Liver (tissue), 9 donors: ENCODE measurements around the gene SNAPC2. TPM values are rescaled to one million over a fixed set of nuclear protein-coding genes. Genes with fewer than 3 reads are reported as not detected.

ENCODE experiments used
- DNase-seq: peaks from one replicate; pipeline ENCODE4 v3.0.0-alpha.2; 2017; ENCODE audit warnings: low spot score
- H3K27ac ChIP-seq, 2 donors: one replicate each; pipeline ENCODE4 v1.7.0; 2013; ENCODE audit warnings: inconsistent platforms in 2 of 2, low read length in 2 of 2, control low read depth in 1 of 2, low read depth in 1 of 2, mild to moderate bottlenecking in 1 of 2
- H3K27me3 ChIP-seq, 4 donors: one replicate each; pipeline versions ENCODE4 v1.6.1 to v1.7.0; 2013; ENCODE audit warnings: low read length in 3 of 4, inconsistent platforms in 1 of 4, mild to moderate bottlenecking in 1 of 4, moderate library complexity in 1 of 4; ENCODE audit not compliant: control insufficient read depth in 4 of 4, insufficient read depth in 4 of 4
- H3K36me3 ChIP-seq, 4 donors: one replicate each; pipeline versions ENCODE4 v1.6.1 to v1.7.0; 2013; ENCODE audit warnings: low read length in 3 of 4, mild to moderate bottlenecking in 3 of 4, low read depth in 1 of 4, moderate library complexity in 1 of 4; ENCODE audit not compliant: control insufficient read depth in 4 of 4, insufficient read depth in 3 of 4
- H3K4me1 ChIP-seq, 4 donors: one replicate each; pipeline versions ENCODE4 v1.6.1 to v1.7.0; 2013; ENCODE audit warnings: low read length in 3 of 4, mild to moderate bottlenecking in 3 of 4, moderate library complexity in 1 of 4; ENCODE audit not compliant: control insufficient read depth in 4 of 4, insufficient read depth in 4 of 4
- H3K4me3 ChIP-seq, 3 donors: one replicate each; pipeline versions ENCODE4 v1.6.1 to v1.7.0; 2013; ENCODE audit warnings: low read length in 3 of 3, control low read depth in 1 of 3, low read depth in 1 of 3, mild to moderate bottlenecking in 1 of 3
- H3K9ac ChIP-seq, 2 donors: one replicate each; pipeline ENCODE4 v1.7.0; 2013; ENCODE audit warnings: low read length in 2 of 2, mild to moderate bottlenecking in 2 of 2, moderate library complexity in 2 of 2, control low read depth in 1 of 2, low read depth in 1 of 2
- H3K9me3 ChIP-seq, 4 donors: one replicate each; pipeline versions ENCODE4 v1.6.1 to v1.7.0; 2013; ENCODE audit warnings: low read length in 3 of 4; ENCODE audit not compliant: control insufficient read depth in 4 of 4
- CTCF ChIP-seq: fragments of 150-350 bp; IDR thresholded peaks from 2 replicates; pipeline ENCODE4 v1.5.1; 2017; ENCODE audit warnings: improper control_type of control experiment, low read depth, low read length; ENCODE audit not compliant: missing input control
- FOXA1 ChIP-seq: IDR thresholded peaks from 2 replicates; pipeline ENCODE4 v1.6.1; 2016; ENCODE audit warnings: antibody characterized with exemption
- FOXA2 ChIP-seq: IDR thresholded peaks from 2 replicates; pipeline ENCODE4 v1.6.1; 2016; ENCODE audit warnings: antibody characterized with exemption
- GABPA ChIP-seq, 2 donors: IDR thresholded peaks in 1 of 2; conservative IDR thresholded peaks in 1 of 2; 2 replicates each; pipeline ENCODE4 v1.6.1; 2016; ENCODE audit warnings: antibody characterized with exemption in 2 of 2, mild to moderate bottlenecking in 1 of 2, moderate library complexity in 1 of 2
- HNF4A ChIP-seq, 2 donors: conservative IDR thresholded peaks; 2 replicates each; pipeline ENCODE4 v1.6.1; 2016; ENCODE audit warnings: antibody characterized with exemption in 2 of 2, mild to moderate bottlenecking in 2 of 2
- HNF4G ChIP-seq: IDR thresholded peaks from 2 replicates; pipeline ENCODE4 v1.6.1; 2016; ENCODE audit warnings: antibody characterized with exemption
- MAX ChIP-seq: IDR thresholded peaks from 2 replicates; pipeline ENCODE4 v1.6.1; 2016; ENCODE audit warnings: antibody characterized with exemption
- NR2F2 ChIP-seq: IDR thresholded peaks from 2 replicates; pipeline ENCODE4 v1.6.1; 2016; ENCODE audit warnings: antibody characterized with exemption
- RAD21 ChIP-seq, 2 donors: IDR thresholded peaks; 2 replicates each; pipeline ENCODE4 v1.6.1; 2016; ENCODE audit warnings: antibody characterized with exemption in 2 of 2, mild to moderate bottlenecking in 2 of 2
- REST ChIP-seq: IDR thresholded peaks from 2 replicates; pipeline ENCODE4 v1.6.1; 2016; ENCODE audit warnings: antibody characterized with exemption, mild to moderate bottlenecking
- RXRA ChIP-seq, 2 donors: IDR thresholded peaks; 2 replicates each; pipeline ENCODE4 v1.6.1; 2017 to 2018; ENCODE audit warnings: antibody characterized with exemption in 2 of 2, mild to moderate bottlenecking in 1 of 2
- TAF1 ChIP-seq: conservative IDR thresholded peaks from 2 replicates; pipeline ENCODE4 v1.6.1; 2016; ENCODE audit warnings: antibody characterized with exemption, mild to moderate bottlenecking
- YY1 ChIP-seq: IDR thresholded peaks from 2 replicates; pipeline ENCODE4 v1.6.1; 2016; ENCODE audit warnings: antibody characterized with exemption, mild to moderate bottlenecking
- ZBTB33 ChIP-seq: IDR thresholded peaks from 2 replicates; pipeline ENCODE4 v1.6.1; 2016; ENCODE audit warnings: antibody characterized with exemption
- WGBS: extraction: QIAGEN DNeasy Blood & Tissue Kit; methylation state at CpG from one replicate; pipeline ENCODE4 v1.1.7; 2013; 5-methylcytosine and 5-hydroxymethylcytosine counted together
- polyA plus RNA-seq, 2 donors: library from polyadenylated mRNA; stranded (reverse) in 1 of 2; unstranded in 1 of 2; fragments of 200-250 nt in 1 of 2; fragments of >200 nt in 1 of 2; fragmentation: Nextera tagmentation in 1 of 2; extraction: Ambion mirVana in 1 of 2; gene quantifications; one replicate each; pipeline versions ENCODE4 v1.2.1 to v1.2.3, GENCODE V29; 2013 to 2015
- total RNA-seq, 2 donors: library from RNA; depleted of rRNA; stranded (reverse); fragments of >200 nt; gene quantifications; one replicate each; pipeline ENCODE4 v1.2.3, GENCODE V29; 2014
- donor health status: healthy.
- donor health status: healthy.
- donor health status: healthy.
- donor health status: healthy.
- donor health status: healthy.

Gene SNAPC2
- total and polyA plus RNA-seq, 4 donors: 2.8 to 7.1 (median 3.3) TPM

GRCh38 chr19:7900401-7900870, 19.7 kb upstream of the SNAPC2 start:
- H3K27ac ChIP-seq: no peak overlapping the region
- H3K4me3 ChIP-seq: no peak overlapping the region
- DNase-seq: no peak
- H3K9me3 ChIP-seq: no peaks in the 10 kb centered on the region
- peaks cover 9 to 36% (median 25%) of the 10 kb centered on the region in 4 donors for H3K4me1 ChIP-seq
- H3K27me3 ChIP-seq: no peaks in the 10 kb centered on the region
- H3K36me3 ChIP-seq: no peaks in the 10 kb centered on the region
- TF ChIP-seq NR2F2 (no peak), REST (no peak), FOXA1 (no peak), FOXA2 (no peak), MAX (no peak), YY1 (no peak), CTCF (no peak), ZBTB33 (no peak), HNF4A (conservative IDR thresholded peaks at IDR 0.05) (no peak), TAF1 (no peak), RAD21 (IDR thresholded peaks at IDR 0.05) (no peak)
- no peak overlapping the region for H3K9ac ChIP-seq
- 93% methylated on average over 21 of the region's 21 CpGs for WGBS

- Histone ChIP-seq H3K9ac (no peak overlapping the region), H3K36me3 (no peaks in the 10 kb centered on the region), H3K27ac (no peak overlapping the region), H3K4me3 (no peak overlapping the region), H3K4me1 (peaks cover 9 to 40% (median 27%) of the 10 kb centered on the region in 4 donors), H3K27me3 (no peaks in the 10 kb centered on the region), H3K9me3 (no peaks in the 10 kb centered on the region)
- DNase-seq: no peak
- TF ChIP-seq RXRA (IDR thresholded peaks at IDR 0.05) (no peak), CTCF (no peak), FOXA1 (no peak), HNF4G (no peak), YY1 (no peak), HNF4A (conservative IDR thresholded peaks at IDR 0.05) (no peak), FOXA2 (no peak), GABPA (IDR thresholded peaks at IDR 0.05 in 1 of 2, conservative IDR thresholded peaks at IDR 0.05 in 1 of 2) (no peak)
- WGBS: 93% methylated on average over 3 of the region's 3 CpGs
Measured at GRCh38 chr19:7900931-7901330, 19.2 kb upstream of the SNAPC2 start.
